Uterus (tissue), 2 donors: ENCODE measurements around the gene TCERG1.

Experiments used
- CTCF ChIP-seq, 4 experiments: fragments of 200-600 bp in 2 of 4; fragments of 450-650 bp in 2 of 4; sonication (generic) in 2 of 4; IDR thresholded peaks; one replicate each; pipeline ENCODE4 v1.5.1; 2016 to 2019; ENCODE audit warnings: antibody characterized with exemption in 4 of 4, mild to moderate bottlenecking in 2 of 4, moderate library complexity in 1 of 4
- POLR2A ChIP-seq, 2 donors: fragments of 450-650 bp; IDR thresholded peaks; one replicate each; pipeline ENCODE4 v1.6.1; 2016; ENCODE audit warnings: antibody characterized with exemption in 2 of 2, mild to moderate bottlenecking in 1 of 2, moderate library complexity in 1 of 2

GRCh38 chr5:146461319-146461718, 14.2 kb downstream of the TCERG1 start:
- TF ChIP-seq POLR2A (IDR thresholded peaks at IDR 0.05) (no peak), CTCF (IDR thresholded peaks at IDR 0.05) (no peak)
